GM23338 (cell line): ENCODE data around the gene OR2AT4. TPM values are rescaled to one million over a fixed set of nuclear protein-coding genes. Genes with fewer than 3 reads are reported as not detected.

Experiments
- ATAC-seq: fragments of 200-7000 bp; cut with Tn5 transposase; 3 replicates; pipeline ENCODE4 v1.9.1; 2020
- DNase-seq: peaks from one replicate; pipeline ENCODE4 v3.0.0-alpha.2; 2015; ENCODE audit warnings: low spot score
- H2AFZ ChIP-seq: fragments of 200-600 bp; sonication (generic); 2 replicates; pipeline ENCODE4 v1.8.0; 2016; ENCODE audit warnings: antibody characterized with exemption, mild to moderate bottlenecking, moderate library complexity
- H3F3A ChIP-seq: fragments of 200-600 bp; sonication (generic); replicated peaks from 2 replicates; pipeline ENCODE4 v1.8.0; 2017; ENCODE audit warnings: antibody characterized with exemption, mixed run types, low read depth
- H3K27ac ChIP-seq: fragments of 200-600 bp; sonication (generic); 2 replicates; pipeline ENCODE4 v1.6.1; 2016; ENCODE audit warnings: low read depth
- H3K27me3 ChIP-seq: fragments of 200-600 bp; sonication (generic); 2 replicates; pipeline ENCODE4 v1.8.0; 2016; ENCODE audit warnings: mild to moderate bottlenecking, mixed run types, moderate library complexity; ENCODE audit not compliant: insufficient read depth
- H3K36me3 ChIP-seq: fragments of 200-600 bp; sonication (generic); 2 replicates; pipeline ENCODE4 v1.8.0; 2016; ENCODE audit warnings: mild to moderate bottlenecking; ENCODE audit not compliant: insufficient read depth
- H3K4me1 ChIP-seq: fragments of 200-600 bp; sonication (generic); 2 replicates; pipeline ENCODE4 v1.8.0; 2016; ENCODE audit warnings: mild to moderate bottlenecking, moderate library complexity; ENCODE audit not compliant: insufficient read depth
- H3K4me2 ChIP-seq: fragments of 200-600 bp; sonication (generic); 2 replicates; pipeline ENCODE4 v1.7.1; 2017; ENCODE audit warnings: mixed run types
- H3K4me3 ChIP-seq: fragments of 200-600 bp; sonication (generic); 2 replicates; pipeline ENCODE4 v1.6.1; 2016; ENCODE audit warnings: mixed run types
- H3K79me2 ChIP-seq: fragments of 200-600 bp; sonication (generic); replicated peaks from 2 replicates; pipeline ENCODE4 v1.8.0; 2017; ENCODE audit warnings: mild to moderate bottlenecking; ENCODE audit not compliant: insufficient read depth
- H3K9me2 ChIP-seq: fragments of 200-600 bp; sonication (generic); 2 replicates; pipeline ENCODE4 v1.8.0; 2017; ENCODE audit not compliant: insufficient read depth
- H4K20me1 ChIP-seq: fragments of 200-600 bp; sonication (generic); replicated peaks from 2 replicates; pipeline ENCODE4 v1.8.0; 2017; ENCODE audit warnings: mild to moderate bottlenecking; ENCODE audit not compliant: insufficient read depth
- H3K27ac Mint-ChIP-seq: 2 replicates; pipeline ENCODE4 v1.8.0; 2020; ENCODE audit warnings: inconsistent platforms, mild to moderate bottlenecking, moderate library complexity, mixed read lengths
- H3K27me3 Mint-ChIP-seq: 3 replicates; pipeline ENCODE4 v1.8.0; 2022; ENCODE audit warnings: low read depth, mild to moderate bottlenecking, moderate library complexity, mixed read lengths, inconsistent platforms; ENCODE audit not compliant: insufficient read depth, poor library complexity
- H3K36me3 Mint-ChIP-seq: 3 replicates; pipeline ENCODE4 v1.8.0; 2021; ENCODE audit warnings: low read depth, mild to moderate bottlenecking, inconsistent platforms, moderate library complexity, mixed read lengths
- H3K4me1 Mint-ChIP-seq: 3 replicates; pipeline ENCODE4 v1.8.0; 2020; ENCODE audit warnings: mild to moderate bottlenecking, inconsistent platforms, mixed read lengths
- H3K4me3 Mint-ChIP-seq: 3 replicates; pipeline ENCODE4 v1.8.0; 2021; ENCODE audit warnings: moderate library complexity, mild to moderate bottlenecking, inconsistent platforms, mixed read lengths
- H3K9me3 Mint-ChIP-seq: 3 replicates; pipeline ENCODE4 v1.8.0; 2020; ENCODE audit warnings: moderate library complexity, mild to moderate bottlenecking, inconsistent platforms, mixed read lengths
- CREB1 ChIP-seq: fragments of 250-450 bp; sonication (Bioruptor Pico); IDR thresholded peaks from 2 replicates; pipeline ENCODE4 v1.5.0; 2020; ENCODE audit warnings: low read depth, mild to moderate bottlenecking, moderate library complexity
- EZH2 ChIP-seq: fragments of 200-600 bp; sonication (generic); IDR thresholded peaks from one replicate; pipeline ENCODE4 v1.8.0; 2017; ENCODE audit warnings: antibody characterized with exemption, mild to moderate bottlenecking, low read depth; ENCODE audit not compliant: unreplicated experiment
- JUNB ChIP-seq: IDR thresholded peaks from one replicate; pipeline ENCODE4 v1.6.1; 2016; ENCODE audit warnings: antibody characterized with exemption; ENCODE audit not compliant: unreplicated experiment
- NANOG ChIP-seq: IDR thresholded peaks from 2 replicates; pipeline ENCODE4 v1.6.1; 2016; ENCODE audit warnings: antibody characterized with exemption, borderline replicate concordance
- STAT1 ChIP-seq: IDR thresholded peaks from one replicate; pipeline ENCODE4 v1.6.1; 2016; ENCODE audit warnings: antibody characterized with exemption; ENCODE audit not compliant: unreplicated experiment
- ZNF114 ChIP-seq: fragments of 250-450 bp; sonication (Bioruptor Pico); IDR thresholded peaks from 2 replicates; pipeline ENCODE4 v1.5.0; 2020; ENCODE audit warnings: mild to moderate bottlenecking, moderate library complexity
- ZNF331 ChIP-seq: fragments of 250-450 bp; sonication (Bioruptor Pico); IDR thresholded peaks from 2 replicates; pipeline ENCODE4 v1.5.0; 2020; ENCODE audit warnings: low read depth, mild to moderate bottlenecking, moderate library complexity
- polyA plus RNA-seq: library from polyadenylated mRNA; unstranded; fragments of >200 nt; fragmentation: Nextera tagmentation; extraction: Ambion mirVana; gene quantifications from 2 replicates; pipeline ENCODE4 v1.2.1, GENCODE V29; 2016
- total RNA-seq: library from RNA; depleted of rRNA; stranded (reverse); fragments of >200 nt; shearing (Covaris generic); gene quantifications from 2 replicates; pipeline ENCODE4 v1.2.3, GENCODE V29; 2014
- TF ChIP-seq, protein P1 (sequence below), 2 experiments: fragments of 200-600 bp in 1 of 2; sonication (generic) in 1 of 2; conservative IDR thresholded peaks; 2 replicates each; pipeline versions ENCODE4 v1.5.1 to v1.6.1; 2016 to 2017; ENCODE audit warnings: antibody characterized with exemption in 2 of 2, low read depth in 2 of 2, mild to moderate bottlenecking in 2 of 2, moderate library complexity in 1 of 2
- TF ChIP-seq, protein P2 (sequence below): IDR thresholded peaks from 2 replicates; pipeline ENCODE4 v1.6.1; 2016; ENCODE audit warnings: antibody characterized with exemption
- TF ChIP-seq, protein P3 (sequence below): IDR thresholded peaks from one replicate; pipeline ENCODE4 v1.6.1; 2018; ENCODE audit warnings: antibody characterized with exemption; ENCODE audit not compliant: unreplicated experiment

The OR2AT4 gene
- total and polyA plus RNA-seq, 2 experiments from 2014 or later, result not detected

DNA sequence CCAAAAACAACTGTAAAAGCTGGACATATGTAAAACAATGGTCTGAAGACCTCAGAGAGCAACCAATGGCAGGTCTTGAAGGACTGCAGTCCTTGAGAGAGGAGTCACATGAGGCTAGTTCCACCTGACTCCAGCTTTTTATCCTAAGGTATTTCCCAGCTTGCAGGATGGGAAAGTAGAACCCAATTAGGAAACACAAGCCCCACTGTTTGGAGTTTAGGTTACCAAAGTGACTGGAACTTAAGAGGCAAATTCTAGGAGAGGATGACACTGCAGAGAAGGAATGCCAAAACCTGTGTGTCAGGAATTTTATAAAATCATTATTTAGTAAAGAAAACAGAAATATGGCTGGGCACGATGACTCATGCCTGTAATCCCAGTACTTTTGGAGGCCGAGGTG is 18.4 kb downstream of the OR2AT4 start:
- H3K9me3 Mint-ChIP-seq, result no peaks in the 10 kb centered on the region

DNA sequence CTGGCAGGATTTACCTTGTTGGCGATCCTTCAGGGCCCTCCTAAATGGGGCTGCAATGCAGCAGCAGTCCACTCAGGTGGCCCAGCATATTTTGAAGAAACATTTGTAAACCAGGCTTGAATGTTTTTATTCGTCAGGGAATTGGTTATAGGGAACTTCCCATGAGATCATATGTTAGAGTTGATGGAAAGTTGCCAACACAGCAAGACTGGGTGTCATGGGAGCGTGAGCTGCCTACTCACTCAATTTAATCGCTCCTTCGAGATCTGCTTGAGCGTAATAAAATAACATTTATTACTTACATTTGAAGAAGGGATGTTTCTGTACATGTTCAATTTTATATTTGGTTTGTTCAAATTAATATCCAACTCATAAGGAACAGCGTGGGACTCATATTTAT is 19.4 kb downstream of the OR2AT4 start:
- Histone ChIP-seq H3K4me2 (no peak overlapping the region), H3K4me1 (no peaks in the 10 kb centered on the region), H3K27ac (no peak overlapping the region), H3K9me2 (0 out of 2 replicates have a peak, but pooled peaks cover 9% of the 10 kb centered on the region), H3F3A (no peaks in the 10 kb centered on the region), H4K20me1 (no peaks in the 10 kb centered on the region), H2AFZ (no peak overlapping the region), H3K4me3 (no peak overlapping the region), H3K36me3 (no peaks in the 10 kb centered on the region), H3K79me2 (no peaks in the 10 kb centered on the region), H3K27me3 (no peaks in the 10 kb centered on the region)
- Mint-ChIP-seq H3K9me3 (no peaks in the 10 kb centered on the region), H3K36me3 (no peaks in the 10 kb centered on the region), H3K27me3 (no peaks in the 10 kb centered on the region), H3K27ac (no peak overlapping the region), H3K4me3 (no peak overlapping the region), H3K4me1 (peaks cover 8% of the 10 kb centered on the region)
- DNase-seq, result no peak
- no peak for ATAC-seq
- TF ChIP-seq, protein P1, sequence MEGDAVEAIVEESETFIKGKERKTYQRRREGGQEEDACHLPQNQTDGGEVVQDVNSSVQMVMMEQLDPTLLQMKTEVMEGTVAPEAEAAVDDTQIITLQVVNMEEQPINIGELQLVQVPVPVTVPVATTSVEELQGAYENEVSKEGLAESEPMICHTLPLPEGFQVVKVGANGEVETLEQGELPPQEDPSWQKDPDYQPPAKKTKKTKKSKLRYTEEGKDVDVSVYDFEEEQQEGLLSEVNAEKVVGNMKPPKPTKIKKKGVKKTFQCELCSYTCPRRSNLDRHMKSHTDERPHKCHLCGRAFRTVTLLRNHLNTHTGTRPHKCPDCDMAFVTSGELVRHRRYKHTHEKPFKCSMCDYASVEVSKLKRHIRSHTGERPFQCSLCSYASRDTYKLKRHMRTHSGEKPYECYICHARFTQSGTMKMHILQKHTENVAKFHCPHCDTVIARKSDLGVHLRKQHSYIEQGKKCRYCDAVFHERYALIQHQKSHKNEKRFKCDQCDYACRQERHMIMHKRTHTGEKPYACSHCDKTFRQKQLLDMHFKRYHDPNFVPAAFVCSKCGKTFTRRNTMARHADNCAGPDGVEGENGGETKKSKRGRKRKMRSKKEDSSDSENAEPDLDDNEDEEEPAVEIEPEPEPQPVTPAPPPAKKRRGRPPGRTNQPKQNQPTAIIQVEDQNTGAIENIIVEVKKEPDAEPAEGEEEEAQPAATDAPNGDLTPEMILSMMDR (conservative IDR thresholded peaks at IDR 0.05; ENCODE audit: low read depth in 2 of 2), result no peak
- TF ChIP-seq EZH2 (no peak), ZNF114 (CRISPR knock-in tag) (no peak), NANOG (no peak)
- TF ChIP-seq, protein P2, sequence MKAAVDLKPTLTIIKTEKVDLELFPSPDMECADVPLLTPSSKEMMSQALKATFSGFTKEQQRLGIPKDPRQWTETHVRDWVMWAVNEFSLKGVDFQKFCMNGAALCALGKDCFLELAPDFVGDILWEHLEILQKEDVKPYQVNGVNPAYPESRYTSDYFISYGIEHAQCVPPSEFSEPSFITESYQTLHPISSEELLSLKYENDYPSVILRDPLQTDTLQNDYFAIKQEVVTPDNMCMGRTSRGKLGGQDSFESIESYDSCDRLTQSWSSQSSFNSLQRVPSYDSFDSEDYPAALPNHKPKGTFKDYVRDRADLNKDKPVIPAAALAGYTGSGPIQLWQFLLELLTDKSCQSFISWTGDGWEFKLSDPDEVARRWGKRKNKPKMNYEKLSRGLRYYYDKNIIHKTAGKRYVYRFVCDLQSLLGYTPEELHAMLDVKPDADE, result no peak

More for the DNA sequence above, 18.4 kb downstream of the OR2AT4 start:
- H3K4me3 ChIP-seq, result no peak overlapping the region
- H3K27me3 Mint-ChIP-seq, result no peaks in the 10 kb centered on the region
- H2AFZ ChIP-seq, result no peak overlapping the region
- no peak overlapping the region for H3K27ac ChIP-seq
- TF ChIP-seq, protein P3, sequence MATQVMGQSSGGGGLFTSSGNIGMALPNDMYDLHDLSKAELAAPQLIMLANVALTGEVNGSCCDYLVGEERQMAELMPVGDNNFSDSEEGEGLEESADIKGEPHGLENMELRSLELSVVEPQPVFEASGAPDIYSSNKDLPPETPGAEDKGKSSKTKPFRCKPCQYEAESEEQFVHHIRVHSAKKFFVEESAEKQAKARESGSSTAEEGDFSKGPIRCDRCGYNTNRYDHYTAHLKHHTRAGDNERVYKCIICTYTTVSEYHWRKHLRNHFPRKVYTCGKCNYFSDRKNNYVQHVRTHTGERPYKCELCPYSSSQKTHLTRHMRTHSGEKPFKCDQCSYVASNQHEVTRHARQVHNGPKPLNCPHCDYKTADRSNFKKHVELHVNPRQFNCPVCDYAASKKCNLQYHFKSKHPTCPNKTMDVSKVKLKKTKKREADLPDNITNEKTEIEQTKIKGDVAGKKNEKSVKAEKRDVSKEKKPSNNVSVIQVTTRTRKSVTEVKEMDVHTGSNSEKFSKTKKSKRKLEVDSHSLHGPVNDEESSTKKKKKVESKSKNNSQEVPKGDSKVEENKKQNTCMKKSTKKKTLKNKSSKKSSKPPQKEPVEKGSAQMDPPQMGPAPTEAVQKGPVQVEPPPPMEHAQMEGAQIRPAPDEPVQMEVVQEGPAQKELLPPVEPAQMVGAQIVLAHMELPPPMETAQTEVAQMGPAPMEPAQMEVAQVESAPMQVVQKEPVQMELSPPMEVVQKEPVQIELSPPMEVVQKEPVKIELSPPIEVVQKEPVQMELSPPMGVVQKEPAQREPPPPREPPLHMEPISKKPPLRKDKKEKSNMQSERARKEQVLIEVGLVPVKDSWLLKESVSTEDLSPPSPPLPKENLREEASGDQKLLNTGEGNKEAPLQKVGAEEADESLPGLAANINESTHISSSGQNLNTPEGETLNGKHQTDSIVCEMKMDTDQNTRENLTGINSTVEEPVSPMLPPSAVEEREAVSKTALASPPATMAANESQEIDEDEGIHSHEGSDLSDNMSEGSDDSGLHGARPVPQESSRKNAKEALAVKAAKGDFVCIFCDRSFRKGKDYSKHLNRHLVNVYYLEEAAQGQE, result no peak
- TF ChIP-seq JUNB, result no peak
- TF ChIP-seq CREB1, result no peak
- TF ChIP-seq STAT1, result no peak
- no peak for TF ChIP-seq EZH2
- TF ChIP-seq, protein P1 (conservative IDR thresholded peaks at IDR 0.05; ENCODE audit: low read depth in 2 of 2), result no peak
- TF ChIP-seq ZNF331, result no peak
- H3F3A ChIP-seq, result no peaks in the 10 kb centered on the region
- no peaks in the 10 kb centered on the region; the same call in 2 of the 3 replicates for H3K4me1 Mint-ChIP-seq
- no peaks in the 10 kb centered on the region for H3K36me3 ChIP-seq
- ATAC-seq (no peak), DNase-seq (peak; percentile 53)
- no peaks in the 10 kb centered on the region for H3K36me3 Mint-ChIP-seq
- H3K4me3 Mint-ChIP-seq, result no peak overlapping the region
- H4K20me1 ChIP-seq, result no peaks in the 10 kb centered on the region
- no peak overlapping the region for H3K4me2 ChIP-seq
- H3K4me1 ChIP-seq, result no peaks in the 10 kb centered on the region
- 0 out of 2 replicates have a peak, but pooled peaks cover 9% of the 10 kb centered on the region for H3K9me2 ChIP-seq
- H3K27me3 ChIP-seq, result no peaks in the 10 kb centered on the region
- H3K27ac Mint-ChIP-seq, result no peak overlapping the region
- H3K79me2 ChIP-seq, result no peaks in the 10 kb centered on the region
